ENCODE results near the gene TENM3.

DNA sequence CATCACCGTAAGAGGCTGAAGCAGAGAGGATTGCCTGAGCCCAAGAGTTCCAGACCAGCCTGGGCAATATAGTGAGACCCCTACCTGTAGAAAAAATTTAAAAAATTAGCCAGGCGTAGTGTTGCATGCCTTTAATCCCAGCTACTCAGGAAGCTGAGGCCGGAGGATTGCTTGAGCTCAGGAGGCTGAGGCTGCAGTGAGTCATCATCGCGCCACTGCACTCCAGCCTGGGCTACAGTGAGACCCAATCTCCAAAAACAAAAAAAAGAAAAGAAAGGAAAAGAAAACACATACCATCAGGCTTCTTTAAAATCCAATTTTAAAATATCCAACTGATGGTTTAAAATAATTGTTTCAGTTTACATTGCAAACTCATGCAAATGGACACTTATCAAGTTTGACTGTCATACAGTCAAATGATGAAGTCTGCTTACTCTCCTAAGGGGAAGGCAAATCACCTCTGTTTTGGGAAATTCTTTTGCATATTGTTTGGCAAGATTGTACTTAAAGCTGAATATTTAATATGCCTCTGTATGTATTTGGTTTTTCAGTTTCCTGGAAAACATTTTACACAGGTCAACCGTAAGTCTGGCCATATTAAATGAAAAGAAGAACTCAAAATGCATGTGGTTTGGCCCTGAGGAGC lies 23.7 kb upstream of the TENM3 start:
- no peak for TF ChIP-seq CTCF (conservative IDR thresholded peaks at IDR 0.05; ENCODE audit: low read length)
- no peak for TF ChIP-seq EZH2phosphoT487 (IDR thresholded peaks at IDR 0.05; ENCODE audit: borderline replicate concordance, low read depth, low read length)

All from OCI-LY7 (cell line).